GM19397 (cell line): ENCODE measurements around the gene PDCD1LG2.
A peak's percentile ranks its signal among the peaks of the same experiment; 100 is the strongest.
"Not testable (repeated sequence)": the region's sequence is repeated elsewhere in the genome, so short reads cannot be mapped to it uniquely, and the experiment has no call there.

Experiments
- ATAC-seq: cut with Tn5 transposase; IDR thresholded peaks from one replicate; pipeline ENCODE4 v1.9.1; 2021; ENCODE audit warnings: mild to moderate bottlenecking, moderate library complexity; ENCODE audit not compliant: unreplicated experiment

Gene PDCD1LG2

DNA sequence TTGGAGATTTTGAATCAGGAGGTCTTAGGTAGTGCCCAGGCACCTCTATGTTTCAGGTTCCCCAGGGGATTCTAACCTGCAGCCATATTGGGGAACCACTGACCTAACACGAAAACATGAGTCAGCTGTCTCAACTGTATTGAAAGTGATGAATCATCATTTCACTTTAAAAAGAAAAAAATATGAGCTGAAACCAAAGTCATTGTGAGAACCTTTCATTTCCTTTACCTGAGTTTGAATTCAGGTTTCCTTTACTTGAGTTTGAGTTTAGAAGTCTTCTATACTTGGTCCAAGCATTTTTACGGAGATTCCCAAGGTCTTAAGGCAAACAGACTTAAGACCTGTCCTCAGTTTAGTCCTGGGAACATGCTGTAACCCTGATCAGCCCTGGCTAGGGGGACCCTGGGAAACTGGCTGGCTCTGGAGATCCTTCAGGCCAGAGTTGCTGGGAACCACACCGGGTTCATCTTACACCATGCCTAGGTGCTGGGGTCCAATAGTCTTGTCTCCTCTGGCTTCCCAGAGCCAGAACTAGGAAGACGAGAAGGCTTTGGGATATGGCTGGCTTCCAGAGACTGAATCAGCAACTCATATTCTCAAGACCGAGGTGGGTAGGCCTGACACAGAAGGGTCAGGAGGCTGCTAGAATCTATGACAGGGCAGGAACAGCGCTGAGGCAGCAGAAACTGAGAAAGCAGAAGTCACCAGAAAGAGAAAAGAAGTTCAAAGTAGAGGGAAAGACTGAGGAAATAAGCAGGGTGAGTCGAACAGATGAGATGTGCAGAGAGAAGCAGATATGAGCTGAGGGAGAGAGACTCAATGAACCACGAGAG, 16.4 kb upstream of the PDCD1LG2 start:
- peak; percentile 84 for ATAC-seq

- ATAC-seq = not testable (repeated sequence)
Observed at GRCh38 chr9:5494765-5495164, 15.6 kb upstream of the PDCD1LG2 start.

DNA sequence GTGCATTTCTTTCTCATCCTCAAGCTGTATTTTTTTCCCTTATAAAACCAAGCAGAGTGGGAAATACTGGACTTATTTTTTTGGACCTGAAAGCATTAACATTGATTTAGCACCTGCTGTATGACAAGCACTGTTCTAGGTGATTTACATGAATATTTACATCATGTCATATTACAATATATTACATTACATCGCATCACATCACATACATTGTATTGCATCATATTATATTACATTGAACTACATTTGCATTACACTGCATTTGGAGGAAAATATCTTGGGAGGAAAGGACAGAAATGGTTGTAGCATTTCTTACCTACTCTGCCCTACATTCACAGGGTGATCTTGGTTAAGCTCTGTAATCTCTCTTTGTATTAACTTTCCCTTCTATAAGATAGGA, 11.2 kb upstream of the PDCD1LG2 start:
- ATAC-seq = no peak

- no peak for ATAC-seq
Observed at GRCh38 chr9:5499889-5500398, 10.4 kb upstream of the PDCD1LG2 start.

DNA sequence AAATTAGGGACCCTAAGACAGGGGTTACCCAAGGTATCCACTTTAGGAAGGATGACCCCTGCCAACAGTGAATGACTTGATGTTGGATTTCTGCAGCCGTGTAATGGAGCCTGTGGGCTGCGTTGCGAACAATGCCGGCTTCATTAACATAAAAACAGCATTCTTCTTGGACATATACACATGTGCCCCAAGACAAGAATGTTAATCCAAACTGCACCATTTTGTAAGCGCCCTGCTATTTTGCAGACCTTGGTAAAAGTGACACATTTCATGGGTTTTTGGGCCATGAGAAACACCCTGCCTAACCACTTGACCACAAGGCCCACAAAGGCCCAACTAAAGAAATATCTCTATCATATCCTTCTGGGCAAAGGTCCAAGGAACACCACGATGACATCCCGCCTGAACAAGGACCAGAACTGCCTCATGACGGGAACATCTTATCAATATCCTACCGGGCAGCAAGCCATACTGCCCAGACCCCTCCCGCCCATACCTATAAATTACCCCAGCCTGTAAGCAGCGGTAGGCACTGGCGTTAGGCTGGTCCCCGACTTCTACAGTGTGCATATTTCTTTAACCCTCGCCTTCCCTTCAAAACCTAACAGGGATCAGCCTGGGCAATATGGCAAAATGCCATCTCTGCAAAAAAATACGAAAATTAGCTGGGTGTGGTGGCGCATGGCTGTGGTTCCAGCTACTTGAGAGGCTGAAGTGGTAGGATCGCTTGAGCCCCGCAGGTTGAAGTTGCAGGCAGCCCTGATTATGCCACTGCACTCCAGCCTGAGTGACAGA, 9.7 kb upstream of the PDCD1LG2 start:
- no peak for ATAC-seq

DNA sequence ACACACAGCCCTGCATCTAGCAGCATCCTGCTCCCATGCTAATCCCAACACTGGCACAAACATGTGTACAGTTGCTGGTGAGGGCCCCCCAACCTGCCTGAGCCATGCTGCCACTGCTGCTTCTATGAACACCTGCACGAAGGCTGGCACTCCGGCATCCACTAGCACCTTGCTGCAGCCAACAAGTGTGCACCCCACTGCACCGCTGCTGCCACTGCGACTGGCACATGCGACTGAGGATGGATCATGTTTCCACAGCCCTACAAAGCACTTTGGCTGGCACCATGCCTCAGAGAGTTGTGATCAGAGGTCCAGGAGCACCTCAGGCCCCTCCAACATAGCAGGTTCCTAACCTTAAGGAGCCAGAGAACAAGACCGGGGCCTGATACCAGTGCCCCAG, 7.8 kb upstream of the PDCD1LG2 start:
- ATAC-seq = no peak

DNA sequence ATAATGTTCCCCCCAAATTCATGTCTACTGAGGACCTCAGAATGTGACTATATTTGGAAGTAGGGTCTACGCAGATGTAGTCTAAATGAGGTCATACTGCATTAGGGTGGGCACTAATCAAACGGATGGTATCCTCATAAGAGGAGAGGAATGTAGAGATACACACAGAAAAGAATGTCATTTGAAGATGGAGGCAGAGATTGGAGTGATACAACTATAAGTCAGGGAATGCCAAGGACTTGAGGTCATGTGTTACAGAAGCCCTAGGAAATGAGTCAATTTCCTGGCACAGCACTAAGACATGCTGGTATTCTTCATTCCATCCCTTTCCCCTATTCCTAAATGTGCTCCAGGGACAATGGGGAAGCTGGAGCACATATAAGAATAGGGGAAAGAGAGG, 758 bp upstream of the PDCD1LG2 start:
- ATAC-seq = no peak

GRCh38 chr9:5510989-5511388, 658 bp downstream of the PDCD1LG2 start:
- ATAC-seq = no peak

DNA sequence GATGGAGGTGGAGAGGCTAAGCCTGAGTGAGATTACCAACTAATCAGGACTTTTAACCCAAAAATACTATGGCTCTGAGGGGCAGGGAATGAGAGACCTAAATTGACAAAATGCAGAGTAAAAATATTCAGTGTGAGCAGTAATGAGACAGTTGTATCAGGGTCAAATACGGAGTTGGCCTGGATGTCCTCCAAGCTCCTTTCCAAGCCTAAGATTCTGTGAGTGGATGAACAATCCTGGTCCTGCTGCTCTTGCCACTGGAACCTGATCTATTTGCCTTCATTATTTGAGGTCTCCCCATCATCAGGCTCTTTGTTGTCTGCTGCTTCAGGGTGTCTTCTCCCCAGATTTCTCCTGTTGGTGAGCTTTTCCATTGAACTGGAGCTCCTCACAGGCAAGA, 1.1 kb downstream of the PDCD1LG2 start:
- no peak for ATAC-seq

DNA sequence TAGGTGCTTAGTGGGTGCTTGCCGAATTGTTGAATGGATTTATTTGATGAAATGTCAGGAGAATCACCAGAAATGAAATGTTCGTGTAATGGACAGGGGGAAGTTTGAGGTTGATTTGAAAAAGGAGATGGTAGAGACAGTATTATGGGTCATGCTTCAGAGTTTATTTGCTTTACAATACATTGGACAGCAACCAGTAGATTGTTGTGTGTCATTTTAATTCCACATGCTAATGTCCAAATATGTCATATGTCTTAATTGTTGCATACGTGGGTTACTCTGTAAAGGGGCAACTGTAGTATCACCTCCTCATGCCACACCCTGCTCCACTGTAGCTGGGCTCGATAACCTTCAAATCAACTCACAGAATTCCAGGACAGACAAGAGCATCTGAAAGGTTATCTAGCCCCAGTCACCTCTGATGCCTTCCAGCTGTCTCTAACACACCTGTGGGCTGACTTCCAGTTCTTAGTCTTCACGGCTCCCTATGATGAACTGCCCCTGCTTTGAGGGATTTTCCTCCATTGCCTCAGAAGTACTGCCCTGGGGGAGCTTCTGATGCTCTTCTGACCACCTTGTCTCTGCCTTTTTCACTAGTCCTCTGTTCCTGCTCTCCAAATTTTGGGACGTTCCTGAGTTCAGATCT, 1.7 kb downstream of the PDCD1LG2 start:
- ATAC-seq = no peak

GRCh38 chr9:5512658-5513452, 2.5 kb downstream of the PDCD1LG2 start:
- no peak for ATAC-seq

- ATAC-seq = no peak
Observed at GRCh38 chr9:5513966-5514616, 3.8 kb downstream of the PDCD1LG2 start.

GRCh38 chr9:5514617-5515260, 4.4 kb downstream of the PDCD1LG2 start:
- no peak for ATAC-seq

- no peak for ATAC-seq
Observed at GRCh38 chr9:5515261-5515650, 4.9 kb downstream of the PDCD1LG2 start.

DNA sequence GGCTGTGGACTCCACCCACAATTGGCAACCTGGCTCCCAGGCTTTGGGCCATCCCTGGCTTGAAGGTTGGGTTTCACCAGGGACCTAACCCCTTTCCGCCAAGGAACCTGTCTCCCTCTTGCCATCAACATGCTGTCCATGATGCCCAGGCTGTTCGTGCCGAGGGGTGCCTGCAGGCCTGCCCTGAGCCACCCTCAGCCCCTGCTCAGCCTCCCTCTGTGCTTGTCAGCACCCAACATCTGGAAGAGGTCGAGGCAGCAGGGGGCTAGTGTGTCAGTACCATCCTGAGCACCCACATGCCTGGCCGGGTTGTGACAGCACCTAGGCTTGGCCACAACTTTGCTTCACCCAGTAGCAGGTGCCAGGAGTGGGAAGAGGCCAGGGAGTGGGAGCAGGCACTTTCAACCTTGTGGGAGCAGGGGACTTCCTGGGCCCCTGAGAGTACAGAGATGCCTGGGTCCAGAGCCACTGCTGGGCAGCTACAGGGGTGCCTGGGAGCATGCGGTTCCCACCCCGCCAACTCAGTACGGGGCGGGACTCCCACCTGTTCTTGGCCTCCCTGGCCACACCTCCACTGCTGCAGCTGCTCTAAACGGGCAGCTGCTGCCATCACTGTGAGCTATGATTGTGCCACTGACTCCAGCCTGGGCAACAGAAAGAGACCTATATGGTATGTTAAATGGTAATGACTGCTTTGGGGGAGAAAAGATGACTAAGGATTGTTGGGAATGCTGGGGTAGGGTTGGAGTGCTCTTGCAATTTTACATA, 6.3 kb downstream of the PDCD1LG2 start:
- ATAC-seq = no peak

- ATAC-seq = peak; percentile 55
Observed at GRCh38 chr9:5518171-5518936, 8.0 kb downstream of the PDCD1LG2 start.

GRCh38 chr9:5518937-5519319, 8.6 kb downstream of the PDCD1LG2 start:
- ATAC-seq = no peak

GRCh38 chr9:5524090-5524489, 13.8 kb downstream of the PDCD1LG2 start:
- ATAC-seq = no peak
